ENCODE data around the gene MLLT6.

MLLT6 gene

GRCh38 chr17:38660097-38661025 is 44.7 kb upstream of the MLLT6 start:
- TF ChIP-seq CTCF (IDR thresholded peaks at IDR 0.05; ENCODE audit: control insufficient read depth, extremely low read depth, insufficient read depth): no peak
- H3K4me3 ChIP-seq (ENCODE audit: low read depth, low read length): no peak overlapping the region
- DNase-seq (ENCODE audit: low read depth): no peak

GRCh38 chr17:38663125-38663751 is 41.8 kb upstream of the MLLT6 start:
- DNase-seq (ENCODE audit: low read depth): no peak
- H3K4me3 ChIP-seq (ENCODE audit: low read depth, low read length): no peak overlapping the region
- TF ChIP-seq CTCF (IDR thresholded peaks at IDR 0.05; ENCODE audit: control insufficient read depth, extremely low read depth, insufficient read depth): peak; percentile 98

- no peak for DNase-seq (ENCODE audit: low read depth)
- no peak for TF ChIP-seq CTCF (IDR thresholded peaks at IDR 0.05; ENCODE audit: control insufficient read depth, extremely low read depth, insufficient read depth)
- H3K4me3 ChIP-seq (ENCODE audit: low read depth, low read length): no peak overlapping the region
These were observed 41.0 kb upstream of the MLLT6 start for GRCh38 chr17:38663964-38664644.

- peak; percentile 45 for DNase-seq (ENCODE audit: low read depth)
- TF ChIP-seq CTCF (IDR thresholded peaks at IDR 0.05; ENCODE audit: control insufficient read depth, extremely low read depth, insufficient read depth): peak; percentile 100
- H3K4me3 ChIP-seq (ENCODE audit: low read depth, low read length): no peak overlapping the region
These were observed 37.8 kb upstream of the MLLT6 start for GRCh38 chr17:38667099-38667786.

- TF ChIP-seq CTCF (IDR thresholded peaks at IDR 0.05; ENCODE audit: control insufficient read depth, extremely low read depth, insufficient read depth): no peak
- DNase-seq (ENCODE audit: low read depth): no peak
- H3K4me3 ChIP-seq (ENCODE audit: low read depth, low read length): no peak overlapping the region
These were observed 37.3 kb upstream of the MLLT6 start for GRCh38 chr17:38667787-38668122.

GRCh38 chr17:38669520-38669919 is 35.6 kb upstream of the MLLT6 start:
- no peak for DNase-seq (ENCODE audit: low read depth)
- H3K4me3 ChIP-seq (ENCODE audit: low read depth, low read length): no peak overlapping the region
- TF ChIP-seq CTCF (IDR thresholded peaks at IDR 0.05; ENCODE audit: control insufficient read depth, extremely low read depth, insufficient read depth): no peak
